Measurements from ENCODE around the gene ABCC6. TPM values are rescaled to one million over a fixed set of nuclear protein-coding genes. Genes with fewer than 3 reads are reported as not detected.

Gene ABCC6
- total RNA-seq, 1 experiment from 2014 or later = 1.1 TPM

- no peak overlapping the region for H3K27ac ChIP-seq (ENCODE audit: insufficient read length, low read depth, low read length)
- no peak overlapping the region for H3K14ac ChIP-seq (ENCODE audit: insufficient read depth, low read length)
- no peaks in the 10 kb centered on the region for H3K27me3 ChIP-seq (ENCODE audit: insufficient read depth, low read length)
- WGBS (ENCODE audit: extremely low coverage, insufficient read length, low lambda C conversion rate) = no CpG with 5 or more reads among the region's 6 CpGs
- no peak overlapping the region for H3K23ac ChIP-seq (ENCODE audit: insufficient read length, low read depth, low read length)
- no peaks in the 10 kb centered on the region for H3K79me1 ChIP-seq (ENCODE audit: insufficient read depth, low read depth, low read length, poor library complexity, severe bottlenecking)
- H2AFZ ChIP-seq (ENCODE audit: low read length) = no peak overlapping the region
- H3K36me3 Mint-ChIP-seq (ENCODE audit: insufficient read depth in 1 of 3, low read depth in 3 of 3) = peaks cover 68 to 89% (median 85%) of the 10 kb centered on the region in 3 experiments
- H4K91ac ChIP-seq (ENCODE audit: insufficient read length, low read depth, low read length) = no peak overlapping the region
- no peak overlapping the region for H3K56ac ChIP-seq (ENCODE audit: insufficient read length, low read depth, low read length)
- H4K8ac ChIP-seq (replicated peaks; ENCODE audit: insufficient read length, low read depth, low read length) = no peak overlapping the region
- H3K4me3 Mint-ChIP-seq = no peak overlapping the region
- no peak overlapping the region for H3K27ac Mint-ChIP-seq
- peaks cover 2% of the 10 kb centered on the region for H3K23me2 ChIP-seq (ENCODE audit: insufficient read length, low read depth, low read length, poor library complexity, severe bottlenecking)
- no peaks in the 10 kb centered on the region for H3K27me3 Mint-ChIP-seq (ENCODE audit: low read depth)
- H2BK12ac ChIP-seq (ENCODE audit: insufficient read length, low read depth, low read length) = no peak overlapping the region
- H4K5ac ChIP-seq (ENCODE audit: insufficient read length, low read depth, low read length) = no peak overlapping the region
- H2BK20ac ChIP-seq (ENCODE audit: low read depth, low read length, poor library complexity, severe bottlenecking) = no peak overlapping the region
- H3K4ac ChIP-seq (ENCODE audit: low read depth, low read length) = no peak overlapping the region
- TF ChIP-seq CTCF (conservative IDR thresholded peaks at IDR 0.05) = no peak
- H3K4me1 ChIP-seq (ENCODE audit: insufficient read depth, low read length) = no peaks in the 10 kb centered on the region
- no peaks in the 10 kb centered on the region for H3K79me2 ChIP-seq (ENCODE audit: insufficient read depth, low read length)
- H3T11ph ChIP-seq (ENCODE audit: low read length) = no peak overlapping the region
- H4K20me1 ChIP-seq (ENCODE audit: control insufficient read depth, insufficient read depth, insufficient read length) = no peaks in the 10 kb centered on the region
- no peaks in the 10 kb centered on the region for H3K4me1 Mint-ChIP-seq
- no peak overlapping the region for H3K4me2 ChIP-seq (ENCODE audit: insufficient read depth, insufficient read length, low read length)
- no peaks in the 10 kb centered on the region for H3K9me3 ChIP-seq (ENCODE audit: control insufficient read depth, low read depth, low read length)
- peaks cover 9 to 11% of the 10 kb centered on the region in 2 experiments; a peak in 4 of 5 replicates for H3K9me3 Mint-ChIP-seq
- H2BK120ac ChIP-seq (ENCODE audit: low read depth, low read length, poor library complexity, severe bottlenecking) = no peak overlapping the region
- H2AK5ac ChIP-seq (ENCODE audit: insufficient read length, low read length) = no peak overlapping the region
- H2BK15ac ChIP-seq (ENCODE audit: low read depth, low read length) = no peak overlapping the region
- no peak overlapping the region for H2BK5ac ChIP-seq (ENCODE audit: insufficient read length, low read length)
- H3K9ac ChIP-seq (ENCODE audit: extremely low read depth, insufficient read length, low read length) = no peak overlapping the region
- DNase-seq = no peak
- H3K18ac ChIP-seq (ENCODE audit: insufficient read length, low read depth, low read length) = no peak overlapping the region
Observed at GRCh38 chr16:16121185-16121727, 102.0 kb downstream of the ABCC6 start.
